Fibroblast of the aortic adventitia (primary cell): Measurements from ENCODE around the gene TBKBP1. TPM values are rescaled to one million over a fixed set of nuclear protein-coding genes. Genes with fewer than 3 reads are reported as not detected.

Source experiments
- DNase-seq: peaks from one replicate; pipeline ENCODE4 v3.0.0-alpha.2; 2010; ENCODE audit warnings: low read depth
- H3K4me3 ChIP-seq: 2 replicates; pipeline ENCODE4 v1.5.1; 2011; ENCODE audit warnings: low read depth, mild to moderate bottlenecking, control low read depth, low read length, moderate library complexity
- CTCF ChIP-seq: IDR thresholded peaks from 2 replicates; pipeline ENCODE4 v1.5.1; 2011; ENCODE audit warnings: mild to moderate bottlenecking, low read length, control low read depth, inconsistent platforms; ENCODE audit not compliant: insufficient read depth
- total RNA-seq: library from RNA; depleted of rRNA; stranded (reverse); fragments of >200 nt; gene quantifications from 2 replicates; pipeline ENCODE4 v1.2.3, GENCODE V29; 2012; ENCODE audit warnings: low replicate concordance

TBKBP1 gene
- total RNA-seq, 1 donor = 9.5 TPM

GRCh38 chr17:47732399-47733046 lies 38.6 kb downstream of the TBKBP1 start:
- no peak for DNase-seq
- TF ChIP-seq CTCF = no peak
- H3K4me3 ChIP-seq = no peak overlapping the region

- no peak within 1 kb of the TSS for H3K4me3 ChIP-seq
- no peak for DNase-seq
- TF ChIP-seq CTCF = no peak
Measured at GRCh38 chr17:47733047-47733673, 39.2 kb downstream of the TBKBP1 start, which contains the start of gene TBX21. TSS of gene TBX21 (plus strand) at chr17:47733236. CDS start at chr17:47733455, 219 bp downstream.

GRCh38 chr17:47733674-47734410 lies 39.9 kb downstream of the TBKBP1 start:
- H3K4me3 ChIP-seq = no peak overlapping the region
- no peak for DNase-seq
- TF ChIP-seq CTCF = no peak

GRCh38 chr17:47735139-47735464 lies 41.1 kb downstream of the TBKBP1 start:
- no peak overlapping the region for H3K4me3 ChIP-seq
- no peak for TF ChIP-seq CTCF
- no peak for DNase-seq

GRCh38 chr17:47735536-47736011 lies 41.6 kb downstream of the TBKBP1 start:
- TF ChIP-seq CTCF = no peak
- no peak overlapping the region for H3K4me3 ChIP-seq
- no peak for DNase-seq

- no peak overlapping the region for H3K4me3 ChIP-seq
- TF ChIP-seq CTCF = no peak
- no peak for DNase-seq
Measured at GRCh38 chr17:47736501-47737495, 42.8 kb downstream of the TBKBP1 start.
